Mesothelial cell of epicardium (in vitro differentiated cells): ENCODE results near the gene LZTFL1. TPM values are rescaled to one million over a fixed set of nuclear protein-coding genes. Genes with fewer than 3 reads are reported as not detected.

Experiments
- DNase-seq, 2 experiments: peaks; one replicate each; pipeline ENCODE4 v3.0.0; 2021; ENCODE audit warnings: low spot score in 2 of 2; ENCODE audit not compliant: unreplicated experiment in 2 of 2
- H3K27ac Mint-ChIP-seq: 2 replicates; pipeline ENCODE4 v1.8.0; 2021; ENCODE audit warnings: mixed read lengths
- H3K27me3 Mint-ChIP-seq: 2 replicates; pipeline ENCODE4 v1.8.0; 2021; ENCODE audit warnings: low read depth, mixed read lengths
- H3K36me3 Mint-ChIP-seq: 2 replicates; pipeline ENCODE4 v1.8.0; 2021; ENCODE audit warnings: mixed read lengths
- H3K4me1 Mint-ChIP-seq: 2 replicates; pipeline ENCODE4 v1.8.0; 2021; ENCODE audit warnings: mixed read lengths
- H3K4me3 Mint-ChIP-seq: 2 replicates; pipeline ENCODE4 v1.8.0; 2021; ENCODE audit warnings: mild to moderate bottlenecking, moderate library complexity, mixed read lengths
- H3K9me3 Mint-ChIP-seq: 2 replicates; pipeline ENCODE4 v1.8.0; 2021; ENCODE audit warnings: mixed read lengths
- total RNA-seq: library from RNA; stranded (reverse); gene quantifications from 3 replicates; pipeline ENCODE4 v1.2.1, GENCODE V29; 2021
- TF ChIP-seq, protein P1 (sequence below): fragments of 200-600 bp; sonication (generic); IDR thresholded peaks from one replicate; pipeline ENCODE4 v1.5.0; 2021; ENCODE audit warnings: antibody characterized with exemption; ENCODE audit not compliant: unreplicated experiment

Gene LZTFL1
- total RNA-seq, 1 donor from 2014 or later, result 21.7 TPM

DNA sequence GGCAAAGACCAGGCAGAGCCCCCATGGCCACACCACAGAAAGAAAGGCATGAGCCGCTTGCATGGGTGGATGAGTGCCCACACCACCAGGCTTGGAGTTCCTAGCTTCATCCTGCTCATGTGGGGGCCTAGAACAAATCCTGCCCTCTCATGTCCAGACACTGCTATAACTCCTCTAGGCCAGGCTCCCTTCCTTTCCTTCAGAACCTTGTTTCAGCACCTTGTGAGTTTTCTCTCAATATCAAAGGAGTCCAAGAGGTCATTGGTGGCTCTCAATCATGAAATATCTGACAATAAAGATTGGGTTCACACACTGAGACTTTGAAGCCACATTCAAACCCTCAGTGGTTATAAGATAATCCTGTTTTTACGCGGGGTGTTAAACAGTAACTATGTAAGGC is 58.3 kb downstream of the LZTFL1 start:
- TF ChIP-seq, protein P1, sequence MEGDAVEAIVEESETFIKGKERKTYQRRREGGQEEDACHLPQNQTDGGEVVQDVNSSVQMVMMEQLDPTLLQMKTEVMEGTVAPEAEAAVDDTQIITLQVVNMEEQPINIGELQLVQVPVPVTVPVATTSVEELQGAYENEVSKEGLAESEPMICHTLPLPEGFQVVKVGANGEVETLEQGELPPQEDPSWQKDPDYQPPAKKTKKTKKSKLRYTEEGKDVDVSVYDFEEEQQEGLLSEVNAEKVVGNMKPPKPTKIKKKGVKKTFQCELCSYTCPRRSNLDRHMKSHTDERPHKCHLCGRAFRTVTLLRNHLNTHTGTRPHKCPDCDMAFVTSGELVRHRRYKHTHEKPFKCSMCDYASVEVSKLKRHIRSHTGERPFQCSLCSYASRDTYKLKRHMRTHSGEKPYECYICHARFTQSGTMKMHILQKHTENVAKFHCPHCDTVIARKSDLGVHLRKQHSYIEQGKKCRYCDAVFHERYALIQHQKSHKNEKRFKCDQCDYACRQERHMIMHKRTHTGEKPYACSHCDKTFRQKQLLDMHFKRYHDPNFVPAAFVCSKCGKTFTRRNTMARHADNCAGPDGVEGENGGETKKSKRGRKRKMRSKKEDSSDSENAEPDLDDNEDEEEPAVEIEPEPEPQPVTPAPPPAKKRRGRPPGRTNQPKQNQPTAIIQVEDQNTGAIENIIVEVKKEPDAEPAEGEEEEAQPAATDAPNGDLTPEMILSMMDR, result no peak
- Mint-ChIP-seq H3K4me3 (no peak overlapping the region), H3K4me1 (no peaks in the 10 kb centered on the region), H3K27me3 (peaks cover 25% of the 10 kb centered on the region), H3K27ac (no peak overlapping the region), H3K36me3 (no peaks in the 10 kb centered on the region), H3K9me3 (peaks cover 9% of the 10 kb centered on the region)
- DNase-seq, result peak in 1 of 2 experiments; percentile 20

DNA sequence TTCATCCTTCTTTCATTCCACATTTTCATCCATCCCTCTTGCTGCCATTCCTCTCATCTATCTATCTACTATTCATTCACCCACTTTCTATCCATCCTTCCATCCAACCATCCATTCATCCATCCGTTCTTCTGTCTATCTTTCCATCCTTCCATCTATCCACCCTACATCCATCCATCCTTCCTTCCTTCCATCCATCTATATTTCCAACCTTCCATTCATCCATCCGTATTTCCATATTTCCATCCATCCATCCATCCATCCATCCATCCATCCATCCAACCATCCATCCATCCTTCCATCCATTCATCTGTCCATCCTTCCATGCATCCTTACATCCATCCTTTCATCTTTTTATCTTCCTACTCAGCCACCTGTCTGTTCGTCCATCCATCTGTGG is 59.5 kb downstream of the LZTFL1 start:
- Mint-ChIP-seq H3K36me3 (no peaks in the 10 kb centered on the region), H3K27ac (no peak overlapping the region), H3K9me3 (peaks cover 8% of the 10 kb centered on the region), H3K4me3 (no peak overlapping the region), H3K4me1 (no peaks in the 10 kb centered on the region), H3K27me3 (peaks cover 18% of the 10 kb centered on the region)
- TF ChIP-seq, protein P1, result no peak
- no peak for DNase-seq

DNA sequence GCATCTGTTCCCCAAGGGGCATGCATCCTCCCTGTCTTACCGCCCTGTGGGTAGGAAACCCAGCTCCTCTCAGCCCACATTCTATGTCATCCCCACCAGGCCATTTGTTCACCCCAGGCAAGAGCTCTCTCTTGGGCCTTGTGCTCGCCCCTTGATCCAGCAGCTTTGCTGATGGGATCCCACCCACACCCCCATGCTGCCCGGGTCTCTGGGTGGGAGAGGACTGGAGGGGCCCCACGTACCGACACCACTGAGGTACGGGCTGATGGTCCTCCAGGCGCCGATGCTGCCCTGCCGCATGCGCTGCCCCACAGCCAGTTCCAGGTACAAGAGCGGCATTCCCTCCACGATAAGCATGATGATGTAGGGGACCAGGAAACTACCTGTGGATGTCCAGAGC is 60.1 kb downstream of the LZTFL1 start:
- peaks cover 14% of the 10 kb centered on the region for H3K27me3 Mint-ChIP-seq
- DNase-seq, result peak in 1 of 2 experiments; percentile 29
- no peak overlapping the region for H3K4me3 Mint-ChIP-seq
- H3K4me1 Mint-ChIP-seq, result no peaks in the 10 kb centered on the region
- H3K9me3 Mint-ChIP-seq, result peaks cover 8% of the 10 kb centered on the region
- H3K36me3 Mint-ChIP-seq, result no peaks in the 10 kb centered on the region
- no peak overlapping the region for H3K27ac Mint-ChIP-seq
- TF ChIP-seq, protein P1, result no peak

DNA sequence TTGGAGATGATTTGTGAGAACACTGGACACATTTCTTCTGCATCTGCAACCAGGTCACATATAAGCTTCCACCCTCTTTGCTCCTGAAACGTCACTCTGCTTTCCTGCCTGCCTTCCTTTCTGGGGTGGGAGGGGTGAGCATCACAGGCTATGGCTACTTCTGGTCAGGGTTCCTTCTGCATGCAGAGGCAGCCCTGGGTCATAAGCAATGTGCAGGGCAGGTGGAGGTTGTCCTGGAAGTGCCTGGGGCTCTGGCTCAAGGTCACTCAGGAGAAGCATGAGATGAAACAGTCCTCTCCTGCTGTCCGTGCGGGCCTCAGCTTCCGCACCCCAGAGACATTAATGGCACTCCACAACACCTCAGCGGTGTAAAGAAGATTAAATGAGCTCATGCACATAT is 60.6 kb downstream of the LZTFL1 start:
- TF ChIP-seq, protein P1, result no peak

DNA sequence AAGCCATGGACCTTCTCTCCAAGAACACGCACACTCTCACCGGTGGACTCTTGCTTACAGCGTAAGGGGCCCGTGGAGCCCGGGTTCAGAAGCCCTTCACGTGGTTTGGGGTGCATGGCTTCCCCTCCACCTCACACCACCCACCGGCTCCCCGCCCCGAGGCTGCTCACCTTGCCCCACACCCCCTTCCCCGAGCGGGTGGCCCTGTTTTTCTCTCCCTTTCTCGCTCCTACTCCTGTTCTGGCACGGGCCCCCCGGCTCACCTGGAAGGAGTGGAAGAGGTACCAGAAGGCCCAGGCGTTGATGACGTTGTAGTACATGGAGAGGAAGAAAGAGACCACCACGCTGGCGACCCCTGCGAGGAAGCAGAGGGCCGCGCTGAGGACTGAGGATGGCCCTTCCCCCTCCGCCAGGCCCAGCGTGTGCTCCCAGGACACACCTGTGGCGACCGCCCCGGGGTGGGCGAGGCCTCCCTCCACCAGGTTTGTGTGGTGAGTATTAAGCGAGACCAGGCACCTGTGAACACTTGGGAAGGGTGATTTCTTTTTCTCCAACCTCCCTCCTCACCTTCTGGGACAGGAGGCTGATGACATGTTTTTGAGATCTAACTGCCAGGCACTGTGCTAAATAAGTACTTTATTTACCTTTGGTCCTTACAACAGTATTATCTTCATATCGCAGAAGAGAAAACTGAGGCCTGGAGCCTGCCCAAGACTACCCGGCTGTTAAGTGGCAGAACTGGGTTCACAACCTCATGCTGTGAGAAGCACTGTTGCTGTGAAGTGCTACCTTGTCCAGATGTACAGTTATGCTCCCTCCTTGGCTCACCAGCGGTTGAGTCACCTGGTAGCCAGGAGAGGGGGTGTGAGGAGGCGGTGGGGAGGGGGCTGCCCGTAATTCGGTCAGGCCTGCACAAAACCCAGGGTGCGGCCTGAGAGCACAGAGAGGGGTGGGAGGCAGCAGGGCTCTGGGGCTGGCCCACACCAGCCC is 61.9 kb downstream of the LZTFL1 start:
- peak in 1 of 2 experiments; percentile 16 for DNase-seq
- H3K27me3 Mint-ChIP-seq, result peaks cover 23% of the 10 kb centered on the region
- no peak overlapping the region for H3K4me3 Mint-ChIP-seq
- H3K36me3 Mint-ChIP-seq, result no peaks in the 10 kb centered on the region
- TF ChIP-seq, protein P1, result no peak
- H3K4me1 Mint-ChIP-seq, result no peaks in the 10 kb centered on the region
- H3K9me3 Mint-ChIP-seq, result peaks cover 8% of the 10 kb centered on the region
- no peak overlapping the region for H3K27ac Mint-ChIP-seq

More for the DNA sequence above, 60.6 kb downstream of the LZTFL1 start:
- H3K27me3 Mint-ChIP-seq, result peaks cover 15% of the 10 kb centered on the region
- H3K27ac Mint-ChIP-seq, result no peak overlapping the region
- H3K4me1 Mint-ChIP-seq, result no peaks in the 10 kb centered on the region
- no peak overlapping the region for H3K4me3 Mint-ChIP-seq
- H3K9me3 Mint-ChIP-seq, result peaks cover 8% of the 10 kb centered on the region
- H3K36me3 Mint-ChIP-seq, result no peaks in the 10 kb centered on the region
- peak in 1 of 2 experiments; percentile 7 for DNase-seq
